Measurements from ENCODE around the gene RASSF4. TPM values are rescaled to one million over a fixed set of nuclear protein-coding genes. Genes with fewer than 3 reads are reported as not detected.

RASSF4 gene
- total RNA-seq, 1 donor from 2014 or later: 2.0 TPM

DNA sequence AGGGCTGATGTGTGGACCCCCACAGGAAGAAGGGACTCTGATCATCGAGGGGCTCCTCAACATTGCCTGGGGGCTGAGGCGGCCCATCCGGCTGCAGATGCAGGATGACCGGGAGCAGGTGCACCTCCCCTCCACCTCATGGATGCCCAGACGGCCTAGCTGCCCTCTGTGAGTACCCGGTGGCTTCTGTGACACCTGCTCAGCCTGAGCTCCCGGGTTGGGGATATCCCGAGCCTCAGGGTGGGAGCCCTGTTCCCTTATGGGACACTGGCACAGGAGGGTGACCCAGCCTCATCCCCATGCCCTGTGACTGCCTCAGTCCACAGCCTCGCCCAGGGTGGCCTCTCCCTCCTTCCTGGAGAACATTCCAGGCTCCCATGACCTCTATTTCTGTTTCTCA is 22.9 kb downstream of the RASSF4 start:
- Mint-ChIP-seq H3K4me3 (no peak overlapping the region), H3K4me1 (no peaks in the 10 kb centered on the region), H3K36me3 (ENCODE audit: low read depth) (no peaks in the 10 kb centered on the region), H3K9me3 (no peaks in the 10 kb centered on the region), H3K27ac (no peak overlapping the region), H3K27me3 (peaks cover 2% of the 10 kb centered on the region)
- ChIA-PET POLR2A (no interaction called here), CTCF (no interaction called here)
- intact Hi-C loops (cut with micrococcal nuclease): no loop called here
- no peak for ATAC-seq (ENCODE audit: low read depth)
- DNase-seq: no peak
- TF ChIP-seq, protein P1, sequence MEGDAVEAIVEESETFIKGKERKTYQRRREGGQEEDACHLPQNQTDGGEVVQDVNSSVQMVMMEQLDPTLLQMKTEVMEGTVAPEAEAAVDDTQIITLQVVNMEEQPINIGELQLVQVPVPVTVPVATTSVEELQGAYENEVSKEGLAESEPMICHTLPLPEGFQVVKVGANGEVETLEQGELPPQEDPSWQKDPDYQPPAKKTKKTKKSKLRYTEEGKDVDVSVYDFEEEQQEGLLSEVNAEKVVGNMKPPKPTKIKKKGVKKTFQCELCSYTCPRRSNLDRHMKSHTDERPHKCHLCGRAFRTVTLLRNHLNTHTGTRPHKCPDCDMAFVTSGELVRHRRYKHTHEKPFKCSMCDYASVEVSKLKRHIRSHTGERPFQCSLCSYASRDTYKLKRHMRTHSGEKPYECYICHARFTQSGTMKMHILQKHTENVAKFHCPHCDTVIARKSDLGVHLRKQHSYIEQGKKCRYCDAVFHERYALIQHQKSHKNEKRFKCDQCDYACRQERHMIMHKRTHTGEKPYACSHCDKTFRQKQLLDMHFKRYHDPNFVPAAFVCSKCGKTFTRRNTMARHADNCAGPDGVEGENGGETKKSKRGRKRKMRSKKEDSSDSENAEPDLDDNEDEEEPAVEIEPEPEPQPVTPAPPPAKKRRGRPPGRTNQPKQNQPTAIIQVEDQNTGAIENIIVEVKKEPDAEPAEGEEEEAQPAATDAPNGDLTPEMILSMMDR (IDR thresholded peaks at IDR 0.05): no peak

DNA sequence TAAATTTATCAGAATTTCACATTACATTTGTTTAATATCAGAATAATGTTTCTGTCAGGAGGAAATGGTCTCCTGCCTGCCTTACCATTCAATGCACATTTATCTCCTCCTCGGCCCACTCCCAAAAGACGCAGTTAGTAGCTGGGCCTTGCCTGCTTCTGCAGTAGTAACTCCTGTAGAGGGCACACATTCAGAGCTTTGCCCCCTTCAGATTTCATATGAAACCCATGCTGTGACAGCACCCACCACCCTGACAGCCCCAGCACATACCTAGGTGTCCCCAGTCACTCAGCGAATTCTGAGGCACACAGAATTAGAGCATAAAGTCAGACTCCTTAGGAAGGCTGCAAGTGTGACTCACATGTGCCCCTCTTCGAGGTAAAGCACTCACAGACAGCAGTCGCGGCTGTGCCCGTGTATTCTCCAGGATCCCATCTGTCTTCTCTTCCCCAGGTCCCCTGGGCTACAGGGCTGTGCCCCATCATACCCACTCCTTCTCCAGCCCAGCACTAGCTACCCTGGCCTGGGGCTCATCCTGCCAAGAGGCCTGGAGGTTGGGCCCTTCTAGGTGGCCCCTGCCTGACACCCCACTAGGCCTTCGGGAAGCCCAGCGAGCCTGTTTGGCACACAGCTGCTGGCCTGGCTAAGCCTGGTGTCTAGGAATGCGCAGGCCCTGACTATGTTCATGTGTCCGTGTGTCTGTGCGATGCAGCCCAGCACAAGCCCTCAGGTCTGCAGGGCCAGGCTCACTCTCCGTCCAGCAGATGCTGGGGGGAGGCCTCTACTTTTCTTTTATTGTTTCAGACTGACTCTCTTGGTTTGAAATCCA is 23.7 kb downstream of the RASSF4 start:
- ChIA-PET POLR2A (no interaction called here), CTCF (no interaction called here)
- H3K9me3 Mint-ChIP-seq: no peaks in the 10 kb centered on the region
- H3K4me1 Mint-ChIP-seq: no peaks in the 10 kb centered on the region
- no peak for DNase-seq
- no peak overlapping the region for H3K4me3 Mint-ChIP-seq
- TF ChIP-seq, protein P1 (IDR thresholded peaks at IDR 0.05): no peak
- H3K36me3 Mint-ChIP-seq (ENCODE audit: low read depth): no peaks in the 10 kb centered on the region
- ATAC-seq (ENCODE audit: low read depth): no peak
- H3K27me3 Mint-ChIP-seq: peaks cover 2% of the 10 kb centered on the region
- H3K27ac Mint-ChIP-seq: no peak overlapping the region
- intact Hi-C loops (cut with micrococcal nuclease): no loop called here

DNA sequence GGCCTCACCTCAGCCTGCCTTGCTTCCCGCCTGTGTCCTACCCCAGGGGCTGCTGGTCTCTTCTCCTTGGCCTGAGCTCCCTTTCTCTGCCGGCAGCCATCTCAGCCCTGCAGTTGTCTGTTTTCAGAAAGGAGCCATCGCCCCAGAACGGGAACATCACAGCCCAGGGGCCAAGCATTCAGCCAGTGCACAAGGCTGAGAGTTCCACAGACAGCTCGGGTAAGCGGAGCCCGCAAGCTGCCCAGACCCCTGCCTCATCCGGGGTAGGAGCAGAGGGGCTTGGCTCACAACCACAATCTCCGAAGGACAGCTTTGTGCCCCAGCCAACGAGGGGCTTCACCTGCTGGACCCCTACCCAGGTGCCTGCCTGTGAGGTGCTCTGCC is 24.3 kb downstream of the RASSF4 start:
- DNase-seq (no peak), ATAC-seq (ENCODE audit: low read depth) (no peak)
- no peaks in the 10 kb centered on the region for H3K36me3 Mint-ChIP-seq (ENCODE audit: low read depth)
- POLR2A ChIA-PET: no interaction called here
- H3K27me3 Mint-ChIP-seq: peaks cover 2% of the 10 kb centered on the region
- H3K4me1 Mint-ChIP-seq: no peaks in the 10 kb centered on the region
- CTCF ChIA-PET: no interaction called here
- TF ChIP-seq, protein P1 (IDR thresholded peaks at IDR 0.05): no peak
- no peak overlapping the region for H3K27ac Mint-ChIP-seq
- intact Hi-C loops (cut with micrococcal nuclease): no loop called here
- no peak overlapping the region for H3K4me3 Mint-ChIP-seq
- H3K9me3 Mint-ChIP-seq: no peaks in the 10 kb centered on the region

DNA sequence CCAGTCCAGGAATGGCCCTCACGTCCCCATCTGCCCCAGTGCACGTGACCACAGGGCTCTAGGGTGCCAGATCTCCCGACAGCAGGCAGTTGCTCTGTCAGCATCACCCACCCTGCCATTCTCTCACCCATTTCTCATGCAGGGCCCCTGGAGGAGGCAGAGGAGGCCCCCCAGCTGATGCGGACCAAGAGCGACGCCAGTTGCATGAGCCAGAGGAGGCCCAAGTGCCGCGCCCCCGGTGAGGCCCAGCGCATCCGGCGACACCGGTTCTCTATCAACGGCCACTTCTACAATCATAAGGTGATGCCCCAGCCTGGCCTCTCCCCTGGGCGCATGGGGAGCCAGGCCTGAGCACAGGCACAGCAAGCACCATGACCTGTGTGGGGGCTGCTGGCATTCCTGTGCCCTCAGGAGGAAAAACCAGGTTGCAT is 25.1 kb downstream of the RASSF4 start:
- DNase-seq (no peak), ATAC-seq (ENCODE audit: low read depth) (no peak)
- H3K36me3 Mint-ChIP-seq (ENCODE audit: low read depth): no peaks in the 10 kb centered on the region
- no peaks in the 10 kb centered on the region for H3K4me1 Mint-ChIP-seq
- TF ChIP-seq, protein P1 (IDR thresholded peaks at IDR 0.05): no peak
- H3K27ac Mint-ChIP-seq: no peak overlapping the region
- ChIA-PET POLR2A (no interaction called here), CTCF (no interaction called here)
- H3K9me3 Mint-ChIP-seq: no peaks in the 10 kb centered on the region
- no peak overlapping the region for H3K4me3 Mint-ChIP-seq
- H3K27me3 Mint-ChIP-seq: peaks cover 2% of the 10 kb centered on the region
- intact Hi-C loops (cut with micrococcal nuclease): no loop called here

DNA sequence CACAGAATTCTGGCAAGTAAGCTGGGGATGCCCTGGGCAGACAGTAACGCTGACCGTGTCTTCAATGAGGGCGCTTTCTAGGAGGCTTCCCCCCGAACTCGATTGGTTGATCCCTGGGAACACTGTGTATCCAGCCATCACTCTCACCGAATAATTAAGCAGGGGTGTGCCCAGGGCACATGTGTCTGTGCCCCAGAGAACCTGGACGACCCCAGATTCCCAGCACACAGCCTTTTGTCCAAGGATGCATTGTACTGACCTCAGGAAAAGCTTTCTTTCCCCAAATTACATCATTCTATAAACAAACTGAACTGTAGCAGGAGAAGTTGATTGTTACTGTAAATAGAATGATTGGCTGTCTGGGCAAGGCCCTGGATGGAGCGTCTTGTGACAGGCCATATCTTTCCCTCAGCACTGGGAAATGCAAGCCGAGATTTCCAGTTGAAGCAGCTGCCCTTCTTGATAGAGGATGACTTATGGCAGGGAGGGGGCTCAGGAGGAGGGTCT is 25.6 kb downstream of the RASSF4 start:
- H3K36me3 Mint-ChIP-seq (ENCODE audit: low read depth): no peaks in the 10 kb centered on the region
- H3K4me1 Mint-ChIP-seq: no peaks in the 10 kb centered on the region
- no peak for DNase-seq
- ChIA-PET CTCF (no interaction called here), POLR2A (no interaction called here)
- no peak for ATAC-seq (ENCODE audit: low read depth)
- H3K9me3 Mint-ChIP-seq: no peaks in the 10 kb centered on the region
- peaks cover 2% of the 10 kb centered on the region for H3K27me3 Mint-ChIP-seq
- TF ChIP-seq, protein P1 (IDR thresholded peaks at IDR 0.05): no peak
- intact Hi-C loops (cut with micrococcal nuclease): no loop called here
- H3K27ac Mint-ChIP-seq: no peak overlapping the region
- H3K4me3 Mint-ChIP-seq: no peak overlapping the region

Measured in activated B cell treated with CpG ODN at 0.5 μM for 24 hours (primary cell).